Left lung (tissue), 10 donors: ENCODE measurements around the gene CRYBA2. TPM values are rescaled to one million over a fixed set of nuclear protein-coding genes. Genes with fewer than 3 reads are reported as not detected.

Experiments
- ATAC-seq: fragments of 200-7000 bp; cut with Tn5 transposase; one replicate; pipeline ENCODE4 v1.9.1; 2020; ENCODE audit warnings: moderate library complexity
- DNase-seq, 4 donors: peaks; one replicate each; pipeline ENCODE4 v3.0.0-alpha.2; 2013 to 2020
- H3K27ac ChIP-seq, 2 donors: fragments of 200-600 bp; sonication (generic) in 1 of 2; one replicate each; pipeline versions ENCODE4 v1.5.0 to v1.8.0; 2020 to 2021
- H3K27me3 ChIP-seq, 2 donors: fragments of 200-600 bp; sonication (generic) in 1 of 2; one replicate each; pipeline versions ENCODE4 v1.5.0 to v1.8.0; 2020 to 2021
- H3K36me3 ChIP-seq, 2 donors: fragments of 200-600 bp; sonication (generic) in 1 of 2; one replicate each; pipeline versions ENCODE4 v1.5.0 to v1.8.0; 2020 to 2021
- H3K4me1 ChIP-seq, 2 donors: fragments of 200-600 bp; one replicate each; pipeline ENCODE4 v1.8.0; 2021
- H3K4me3 ChIP-seq, 2 donors: fragments of 200-600 bp; sonication (generic) in 1 of 2; one replicate each; pipeline versions ENCODE4 v1.5.0 to v1.8.0; 2020 to 2021; ENCODE audit warnings: mild to moderate bottlenecking in 1 of 2
- H3K9me3 ChIP-seq, 2 donors: fragments of 200-600 bp; sonication (generic) in 1 of 2; one replicate each; pipeline versions ENCODE4 v1.5.0 to v1.8.0; 2020 to 2021
- CTCF ChIP-seq, 2 donors: fragments of 200-600 bp; sonication (generic) in 1 of 2; IDR thresholded peaks; one replicate each; pipeline versions ENCODE4 v1.5.0 to v1.8.0; 2021; ENCODE audit warnings: antibody characterized with exemption in 2 of 2
- intact Hi-C, 2 donors: fragments of 100-400 bp; cut with DNase I; formaldehyde crosslinking; loops; one replicate each; pipeline versions ENCODE4 v1.11.2 to v1.14.2; 2022
- polyA plus RNA-seq, 6 donors: library from polyadenylated mRNA; unstranded; fragments of 120-200 nt; gene quantifications; one replicate each; pipeline ENCODE4 v1.2.1, GENCODE V29; 2013; ENCODE audit not compliant: insufficient read length in 6 of 6
- total RNA-seq, 2 donors: library from RNA; stranded (reverse); fragmentation: NEBNext Ultra II Directional; extraction: Animal tissue kit (Norgen Biotek cat#: 25700); gene quantifications; one replicate each; pipeline ENCODE4 v1.2.1, GENCODE V29; 2021
- donor health status: DM: no; HTN: yes; CAD: no.
- donor health status: DM: no; HTN: no; CAD: no.

Gene CRYBA2
- total and polyA plus RNA-seq, 8 donors = 0.22 TPM; not detected in 7

GRCh38 chr2:218982586-218983262 lies 10.5 kb downstream of the CRYBA2 start:
- H3K4me3 ChIP-seq = no peak overlapping the region
- H3K36me3 ChIP-seq = no peaks in the 10 kb centered on the region
- no peak overlapping the region for H3K27ac ChIP-seq
- peaks cover 14 to 46% of the 10 kb centered on the region in 2 donors for H3K4me1 ChIP-seq
- DNase-seq (no peak), ATAC-seq (no peak)
- H3K9me3 ChIP-seq = no peaks in the 10 kb centered on the region
- intact Hi-C loops = no loop called here
- TF ChIP-seq CTCF (IDR thresholded peaks at IDR 0.05) = no peak
- peaks cover 82 to 100% of the 10 kb centered on the region in 2 donors for H3K27me3 ChIP-seq

- Histone ChIP-seq H3K9me3 (no peaks in the 10 kb centered on the region), H3K27ac (no peak overlapping the region), H3K27me3 (peaks cover 75 to 100% of the 10 kb centered on the region in 2 donors), H3K4me1 (peaks cover 14 to 46% of the 10 kb centered on the region in 2 donors), H3K4me3 (no peak overlapping the region), H3K36me3 (no peaks in the 10 kb centered on the region)
- ATAC-seq (peak; percentile 45), DNase-seq (no peak)
- intact Hi-C loops = no loop called here
- no peak for TF ChIP-seq CTCF (IDR thresholded peaks at IDR 0.05)
Observed at GRCh38 chr2:218981881-218982585, 11.2 kb downstream of the CRYBA2 start.

- H3K4me3 ChIP-seq = no peak overlapping the region
- peaks cover 14 to 46% of the 10 kb centered on the region in 2 donors for H3K4me1 ChIP-seq
- H3K27ac ChIP-seq = no peak overlapping the region
- H3K27me3 ChIP-seq = peaks cover 71 to 100% of the 10 kb centered on the region in 2 donors
- no peak for TF ChIP-seq CTCF (IDR thresholded peaks at IDR 0.05)
- no peaks in the 10 kb centered on the region for H3K36me3 ChIP-seq
- H3K9me3 ChIP-seq = no peaks in the 10 kb centered on the region
- ATAC-seq = no peak
- intact Hi-C loops = no loop called here
- DNase-seq = no peak
Observed at GRCh38 chr2:218981390-218981880, 11.8 kb downstream of the CRYBA2 start.

- Histone ChIP-seq H3K4me3 (no peak overlapping the region), H3K36me3 (no peaks in the 10 kb centered on the region), H3K27me3 (peaks cover 67 to 100% of the 10 kb centered on the region in 2 donors), H3K27ac (no peak overlapping the region), H3K4me1 (peaks cover 14 to 46% of the 10 kb centered on the region in 2 donors), H3K9me3 (no peaks in the 10 kb centered on the region)
- DNase-seq (no peak), ATAC-seq (no peak)
- no peak for TF ChIP-seq CTCF (IDR thresholded peaks at IDR 0.05)
- intact Hi-C loops = no loop called here
Observed at GRCh38 chr2:218980735-218981389, 12.4 kb downstream of the CRYBA2 start.
